GM18508 (cell line): Measurements from ENCODE around the gene KRT15.

ENCODE experiments used
- ATAC-seq: cut with Tn5 transposase; IDR thresholded peaks from one replicate; pipeline ENCODE4 v1.9.1; 2021; ENCODE audit warnings: moderate number of reproducible peaks; ENCODE audit not compliant: insufficient read depth, unreplicated experiment

The KRT15 gene

GRCh38 chr17:41518789-41519449, at the start of gene KRT15:
KRT15 (minus strand) TSS chr17:41518890; CDS start chr17:41518827, 63 bp downstream.
- ATAC-seq, result no peak

GRCh38 chr17:41567317-41567716, 48.6 kb upstream of the KRT15 start:
- ATAC-seq, result no peak

- no peak for ATAC-seq
Measured at GRCh38 chr17:41565338-41565737, 46.6 kb upstream of the KRT15 start.

- no peak for ATAC-seq
Measured at GRCh38 chr17:41563607-41564170, 45.0 kb upstream of the KRT15 start.

- ATAC-seq, result no peak
Measured at GRCh38 chr17:41561554-41561953, 42.9 kb upstream of the KRT15 start.

- no peak for ATAC-seq
Measured at GRCh38 chr17:41559548-41559947, 40.9 kb upstream of the KRT15 start.

- no peak for ATAC-seq
Measured at GRCh38 chr17:41556931-41557330, 38.2 kb upstream of the KRT15 start.

GRCh38 chr17:41556306-41556705, 37.6 kb upstream of the KRT15 start:
- no peak for ATAC-seq

GRCh38 chr17:41555105-41555887, 36.6 kb upstream of the KRT15 start:
- no peak for ATAC-seq

GRCh38 chr17:41553987-41554680, 35.4 kb upstream of the KRT15 start:
- ATAC-seq, result no peak

GRCh38 chr17:41553176-41553575, 34.5 kb upstream of the KRT15 start:
- no peak for ATAC-seq

GRCh38 chr17:41552455-41552854, 33.8 kb upstream of the KRT15 start:
- no peak for ATAC-seq

- no peak for ATAC-seq
Measured at GRCh38 chr17:41551365-41551764, 32.7 kb upstream of the KRT15 start.

GRCh38 chr17:41549596-41550039, 30.9 kb upstream of the KRT15 start:
- no peak for ATAC-seq

- ATAC-seq, result no peak
Measured at GRCh38 chr17:41548844-41549595, 30.3 kb upstream of the KRT15 start.

- ATAC-seq, result no peak
Measured at GRCh38 chr17:41547921-41548843, 29.5 kb upstream of the KRT15 start.

- ATAC-seq, result no peak
Measured at GRCh38 chr17:41547378-41547841, 28.7 kb upstream of the KRT15 start.

GRCh38 chr17:41546819-41547218, 28.1 kb upstream of the KRT15 start:
- no peak for ATAC-seq

GRCh38 chr17:41545829-41546410, 27.2 kb upstream of the KRT15 start:
- no peak for ATAC-seq
